GM18873 (cell line): ENCODE data around the gene GRID1.

Source experiments
- ATAC-seq: cut with Tn5 transposase; IDR thresholded peaks from one replicate; pipeline ENCODE4 v1.9.1; 2021; ENCODE audit warnings: mild to moderate bottlenecking, moderate library complexity, moderate number of reproducible peaks; ENCODE audit not compliant: unreplicated experiment, low FRiP score

The GRID1 gene

GRCh38 chr10:86366033-86366901 is at the start of gene GRID1:
GRID1 (minus strand) TSS chr10:86366795.
- ATAC-seq, result no peak

- no peak for ATAC-seq
These were observed 49.0 kb upstream of the GRID1 start for GRCh38 chr10:86415583-86415982.

GRCh38 chr10:86415116-86415515 is 48.5 kb upstream of the GRID1 start:
- ATAC-seq, result no peak

GRCh38 chr10:86413046-86413728 is 46.6 kb upstream of the GRID1 start:
- ATAC-seq, result peak; percentile 51

GRCh38 chr10:86411852-86412560 is 45.4 kb upstream of the GRID1 start:
- ATAC-seq, result no peak

GRCh38 chr10:86411281-86411841 is 44.8 kb upstream of the GRID1 start:
- peak; percentile 57 for ATAC-seq

GRCh38 chr10:86410542-86411124 is 44.0 kb upstream of the GRID1 start:
- no peak for ATAC-seq

- no peak for ATAC-seq
These were observed 42.6 kb upstream of the GRID1 start for GRCh38 chr10:86409183-86409582.

GRCh38 chr10:86403183-86403797 is 36.7 kb upstream of the GRID1 start:
- no peak for ATAC-seq

- no peak for ATAC-seq
These were observed 35.8 kb upstream of the GRID1 start for GRCh38 chr10:86402283-86402941.

GRCh38 chr10:86401588-86402282 is 35.1 kb upstream of the GRID1 start:
- ATAC-seq, result no peak

- ATAC-seq, result peak; percentile 19
These were observed 34.4 kb upstream of the GRID1 start for GRCh38 chr10:86400705-86401587.

GRCh38 chr10:86399879-86400704 is 33.5 kb upstream of the GRID1 start:
- ATAC-seq, result peak; percentile 88

GRCh38 chr10:86399514-86399878 is 32.9 kb upstream of the GRID1 start:
- ATAC-seq, result no peak

- no peak for ATAC-seq
These were observed 30.5 kb upstream of the GRID1 start for GRCh38 chr10:86397120-86397519.

- ATAC-seq, result no peak
These were observed 27.4 kb upstream of the GRID1 start for GRCh38 chr10:86393862-86394455.

- no peak for ATAC-seq
These were observed 26.8 kb upstream of the GRID1 start for GRCh38 chr10:86393362-86393761.
